GM23248 (cell line): ENCODE results near the gene GCNA.

Experiments used
- EZH2 ChIP-seq: fragments of 200-600 bp; sonication (generic); IDR thresholded peaks from 2 replicates; pipeline ENCODE4 v1.6.1; 2018; ENCODE audit warnings: antibody characterized with exemption, mild to moderate bottlenecking; ENCODE audit not compliant: insufficient read depth, poor library complexity, severe bottlenecking
- EZH2phosphoT487 ChIP-seq: fragments of 200-600 bp; sonication (generic); IDR thresholded peaks from 2 replicates; pipeline ENCODE4 v1.6.1; 2018; ENCODE audit warnings: antibody characterized with exemption, moderate library complexity, mild to moderate bottlenecking, low read depth; ENCODE audit not compliant: insufficient read depth

DNA sequence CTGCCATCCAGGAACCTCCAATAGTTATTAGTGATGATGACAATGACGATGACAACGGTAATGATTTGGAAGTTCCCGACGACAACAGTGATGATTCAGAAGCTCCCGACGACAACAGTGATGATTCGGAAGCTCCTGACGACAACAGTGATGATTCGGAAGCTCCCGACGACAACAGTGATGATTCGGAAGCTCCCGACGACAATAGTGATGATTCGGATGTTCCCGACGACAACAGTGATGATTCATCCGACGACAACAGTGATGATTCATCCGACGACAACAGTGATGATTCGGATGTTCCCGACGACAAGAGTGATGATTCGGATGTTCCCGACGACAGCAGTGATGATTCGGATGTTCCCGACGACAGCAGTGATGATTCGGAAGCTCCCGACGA, 25.4 kb downstream of the GCNA start:
- TF ChIP-seq EZH2 = no peak
- no peak for TF ChIP-seq EZH2phosphoT487
